HEK293 (cell line): Measurements from ENCODE around the gene CDC42SE2.

Experiments
- CTCF ChIA-PET: fragments of 350-600 bp; formaldehyde crosslinking; extraction: SDS; loops from one replicate; lab custom pipeline; 2021; ENCODE audit warnings: antibody characterized with exemption; lab: Yijun Ruan, JAX
- POLR2A ChIA-PET: fragments of 300-600 bp; formaldehyde crosslinking; extraction: SDS; loops from one replicate; lab custom pipeline; 2020; ENCODE audit warnings: antibody characterized with exemption, inconsistent platforms; lab: Yijun Ruan, JAX
- H3K27ac ChIP-seq: fragments of 200-500 bp; sonication (Bioruptor generic); 2 replicates; pipeline ENCODE4 v1.5.1; 2014; ENCODE audit warnings: low read depth, low read length, control low read depth, inconsistent platforms; ENCODE audit errors: extremely low read depth
- H3K36me3 ChIP-seq, 2 experiments: fragments of 200-500 bp in 1 of 2; sonication (Bioruptor generic) in 1 of 2; 1 replicate in 1 of 2; 2 replicates in 1 of 2; pipeline ENCODE4 v1.5.1; 2014 to 2017; ENCODE audit warnings: inconsistent platforms in 2 of 2, low read length in 2 of 2; ENCODE audit not compliant: control insufficient read depth in 2 of 2, insufficient read depth in 1 of 2
- H3K4me1 ChIP-seq: fragments of 200-500 bp; sonication (Bioruptor generic); 2 replicates; pipeline ENCODE4 v1.5.1; 2014; ENCODE audit warnings: mild to moderate bottlenecking, low read length, inconsistent platforms; ENCODE audit not compliant: control insufficient read depth, insufficient read depth
- H3K4me3 ChIP-seq: 2 replicates; pipeline ENCODE4 v1.5.1; 2011; ENCODE audit warnings: low read depth, mild to moderate bottlenecking, control low read depth, low read length, moderate library complexity
- H3K9me3 ChIP-seq: fragments of 200-500 bp; sonication (Bioruptor generic); 2 replicates; pipeline ENCODE4 v1.5.1; 2014; ENCODE audit warnings: low read depth, low read length, inconsistent platforms; ENCODE audit not compliant: control insufficient read depth, insufficient read depth
- BCL11A ChIP-seq: fragments of 450-650 bp; formaldehyde crosslinking; IDR thresholded peaks from 2 replicates; pipeline ENCODE4 v1.5.1; 2016; ENCODE audit warnings: low read depth, missing biosample characterization, missing genetic modification characterization
- GLI4 ChIP-seq: fragments of 450-650 bp; formaldehyde crosslinking; IDR thresholded peaks from 2 replicates; pipeline ENCODE4 v1.5.1; 2016; ENCODE audit warnings: missing biosample characterization, missing genetic modification characterization
- PBX3 ChIP-seq: sonication (generic); formaldehyde crosslinking; IDR thresholded peaks from 2 replicates; pipeline ENCODE4 v1.8.1; 2022; ENCODE audit warnings: mild to moderate bottlenecking, moderate library complexity, missing genetic modification reagents
- SCRT2 ChIP-seq: fragments of 450-650 bp; formaldehyde crosslinking; IDR thresholded peaks from 2 replicates; pipeline ENCODE4 v1.5.1; 2016; ENCODE audit warnings: missing biosample characterization, missing genetic modification characterization
- SP3 ChIP-seq: fragments of 450-650 bp; formaldehyde crosslinking; IDR thresholded peaks from 2 replicates; pipeline ENCODE4 v1.5.1; 2016; ENCODE audit warnings: missing biosample characterization, missing genetic modification characterization
- SP7 ChIP-seq: fragments of 450-650 bp; formaldehyde crosslinking; IDR thresholded peaks from 2 replicates; pipeline ENCODE4 v1.5.1; 2016; ENCODE audit warnings: missing biosample characterization, missing genetic modification characterization
- ZBTB44 ChIP-seq: fragments of 450-650 bp; IDR thresholded peaks from 2 replicates; pipeline ENCODE4 v1.5.1; 2018; ENCODE audit warnings: missing biosample characterization, mild to moderate bottlenecking, missing genetic modification characterization
- ZEB2 ChIP-seq: fragments of 450-650 bp; formaldehyde crosslinking; IDR thresholded peaks from 2 replicates; pipeline ENCODE4 v1.5.1; 2016; ENCODE audit warnings: missing biosample characterization, missing genetic modification characterization
- ZFP37 ChIP-seq: fragments of 450-650 bp; formaldehyde crosslinking; IDR thresholded peaks from 2 replicates; pipeline ENCODE4 v1.5.1; 2016; ENCODE audit warnings: missing biosample characterization, missing genetic modification characterization
- ZNF155 ChIP-seq: fragments of 450-650 bp; formaldehyde crosslinking; IDR thresholded peaks from 2 replicates; pipeline ENCODE4 v1.5.1; 2016; ENCODE audit warnings: missing biosample characterization, missing genetic modification characterization
- ZNF169 ChIP-seq: fragments of 450-650 bp; formaldehyde crosslinking; IDR thresholded peaks from 2 replicates; pipeline ENCODE4 v1.5.1; 2016; ENCODE audit warnings: missing biosample characterization, missing genetic modification characterization
- ZNF19 ChIP-seq: fragments of 450-650 bp; formaldehyde crosslinking; IDR thresholded peaks from 2 replicates; pipeline ENCODE4; 2016; ENCODE audit warnings: missing biosample characterization, missing genetic modification characterization, low read depth
- ZNF280D ChIP-seq: fragments of 450-650 bp; formaldehyde crosslinking; IDR thresholded peaks from 2 replicates; pipeline ENCODE4 v1.5.1; 2016; ENCODE audit warnings: missing biosample characterization, missing genetic modification characterization
- ZNF366 ChIP-seq: fragments of 450-650 bp; formaldehyde crosslinking; conservative IDR thresholded peaks from 2 replicates; pipeline ENCODE4 v1.5.1; 2016; ENCODE audit warnings: missing biosample characterization, missing genetic modification characterization
- ZNF391 ChIP-seq: fragments of 450-650 bp; formaldehyde crosslinking; IDR thresholded peaks from 2 replicates; pipeline ENCODE4 v1.5.1; 2016; ENCODE audit warnings: low read depth, missing biosample characterization, missing genetic modification characterization, borderline replicate concordance
- ZNF394 ChIP-seq: fragments of 450-650 bp; formaldehyde crosslinking; IDR thresholded peaks from 2 replicates; pipeline ENCODE4 v1.5.1; 2016; ENCODE audit warnings: missing biosample characterization, missing genetic modification characterization, mild to moderate bottlenecking, moderate library complexity, borderline replicate concordance
- ZNF433 ChIP-seq: fragments of 450-650 bp; formaldehyde crosslinking; IDR thresholded peaks from 2 replicates; pipeline ENCODE4 v1.5.1; 2016; ENCODE audit warnings: missing biosample characterization, missing genetic modification characterization, low read depth
- ZNF449 ChIP-seq: fragments of 450-650 bp; formaldehyde crosslinking; IDR thresholded peaks from 2 replicates; pipeline ENCODE4 v1.5.1; 2017; ENCODE audit warnings: missing biosample characterization, mild to moderate bottlenecking, missing genetic modification characterization, moderate library complexity
- ZNF48 ChIP-seq: fragments of 450-650 bp; formaldehyde crosslinking; IDR thresholded peaks from 2 replicates; pipeline ENCODE4 v1.5.1; 2016; ENCODE audit warnings: missing biosample characterization, missing genetic modification characterization
- ZNF501 ChIP-seq: fragments of 450-650 bp; formaldehyde crosslinking; IDR thresholded peaks from 2 replicates; pipeline ENCODE4 v1.5.1; 2016; ENCODE audit warnings: missing biosample characterization, missing genetic modification characterization
- ZNF510 ChIP-seq: fragments of 450-650 bp; formaldehyde crosslinking; IDR thresholded peaks from 2 replicates; pipeline ENCODE4 v1.5.1; 2018; ENCODE audit warnings: mild to moderate bottlenecking, missing genetic modification characterization, missing biosample characterization; ENCODE audit not compliant: insufficient replicate concordance
- ZNF571 ChIP-seq: fragments of 450-650 bp; formaldehyde crosslinking; IDR thresholded peaks from 2 replicates; pipeline ENCODE4 v1.5.0; 2017; ENCODE audit warnings: missing biosample characterization, missing genetic modification characterization
- ZNF629 ChIP-seq: fragments of 450-650 bp; formaldehyde crosslinking; IDR thresholded peaks from 2 replicates; pipeline ENCODE4 v1.5.1; 2017; ENCODE audit warnings: missing biosample characterization, missing genetic modification characterization
- ZNF670 ChIP-seq: fragments of 450-650 bp; formaldehyde crosslinking; IDR thresholded peaks from 2 replicates; pipeline ENCODE4 v1.5.1; 2016; ENCODE audit warnings: missing biosample characterization, missing genetic modification characterization, low read depth
- ZNF692 ChIP-seq: fragments of 450-650 bp; formaldehyde crosslinking; IDR thresholded peaks from 2 replicates; pipeline ENCODE4 v1.5.1; 2016; ENCODE audit warnings: missing biosample characterization, missing genetic modification characterization
- ZNF704 ChIP-seq: fragments of 450-650 bp; formaldehyde crosslinking; IDR thresholded peaks from 2 replicates; pipeline ENCODE4 v1.5.1; 2016; ENCODE audit warnings: missing biosample characterization, missing genetic modification characterization
- ZNF777 ChIP-seq: fragments of 450-650 bp; formaldehyde crosslinking; IDR thresholded peaks from 2 replicates; pipeline ENCODE4 v1.5.1; 2017; ENCODE audit warnings: missing biosample characterization, missing genetic modification characterization, borderline replicate concordance
- ZSCAN16 ChIP-seq: fragments of 450-650 bp; formaldehyde crosslinking; IDR thresholded peaks from 2 replicates; pipeline ENCODE4 v1.5.1; 2016; ENCODE audit warnings: missing biosample characterization, missing genetic modification characterization

CDC42SE2 gene

GRCh38 chr5:131389096-131389868, 125.4 kb downstream of the CDC42SE2 start:
- peaks cover 13 to 29% of the 10 kb centered on the region in 2 experiments for H3K36me3 ChIP-seq
- no peak overlapping the region for H3K4me3 ChIP-seq
- H3K4me1 ChIP-seq, result peaks cover 13% of the 10 kb centered on the region
- no peak overlapping the region for H3K27ac ChIP-seq
- ChIA-PET CTCF (interaction anchor here (0.7 to 0.9 kb wide), 2 partner anchors 124 to 1736 kb away, joined by 3 read pairs; no protein-coding TSS in a partner anchor), POLR2A (no interaction called here)
- no peaks in the 10 kb centered on the region for H3K9me3 ChIP-seq
- TF ChIP-seq ZNF510 (tag by site-specific recombination) (no peak), GLI4 (tag by site-specific recombination) (no peak), ZFP37 (no peak), ZEB2 (tag by site-specific recombination) (peak; percentile 41; the same call in 1 of the 2 replicates), ZNF280D (tag by site-specific recombination) (no peak), ZNF777 (no peak), ZNF692 (no peak), ZNF629 (tag by site-specific recombination) (peak; percentile 66), ZNF449 (tag by site-specific recombination) (no peak), SP7 (peak; percentile 73), ZNF394 (tag by site-specific recombination) (no peak), ZNF670 (no peak), ZNF501 (tag by site-specific recombination) (no peak), BCL11A (0 out of 2 replicates have a peak, but pooled peaks have one; percentile 65), ZNF704 (no peak), ZNF19 (tag by site-specific recombination) (no peak), ZBTB44 (peak; percentile 47; the same call in 1 of the 2 replicates), ZNF48 (tag by site-specific recombination) (no peak), PBX3 (no peak), ZNF571 (tag by site-specific recombination) (no peak), SP3 (no peak), ZSCAN16 (tag by site-specific recombination) (no peak), ZNF155 (tag by site-specific recombination) (no peak), SCRT2 (no peak), ZNF433 (tag by site-specific recombination) (no peak), ZNF366 (tag by site-specific recombination) (peak; percentile 61), ZNF391 (no peak), ZNF169 (tag by site-specific recombination) (no peak)
